ENCODE results near the gene RUNX2.

Gene RUNX2

GRCh38 chr6:45689926-45690615, 361.9 kb downstream of the RUNX2 start:
- in situ Hi-C loops (cut with HindIII; ENCODE audit: low sequenced_read_pairs): no loop called here

GRCh38 chr6:45690846-45691245, 362.7 kb downstream of the RUNX2 start:
- in situ Hi-C loops (cut with HindIII; ENCODE audit: low sequenced_read_pairs): no loop called here

- in situ Hi-C loops (cut with HindIII; ENCODE audit: low sequenced_read_pairs): no loop called here
Measured at GRCh38 chr6:45691426-45691825, 363.3 kb downstream of the RUNX2 start.

- in situ Hi-C loops (cut with HindIII; ENCODE audit: low sequenced_read_pairs): no loop called here
Measured at GRCh38 chr6:45692021-45692420, 363.9 kb downstream of the RUNX2 start.

- in situ Hi-C loops (cut with HindIII; ENCODE audit: low sequenced_read_pairs): no loop called here
Measured at GRCh38 chr6:45696738-45697137, 368.6 kb downstream of the RUNX2 start.

- in situ Hi-C loops (cut with HindIII; ENCODE audit: low sequenced_read_pairs): no loop called here
Measured at GRCh38 chr6:45697605-45698004, 369.5 kb downstream of the RUNX2 start.

GRCh38 chr6:45698046-45698445, 369.9 kb downstream of the RUNX2 start:
- in situ Hi-C loops (cut with HindIII; ENCODE audit: low sequenced_read_pairs): no loop called here

GRCh38 chr6:45699663-45700062, 371.5 kb downstream of the RUNX2 start:
- in situ Hi-C loops (cut with HindIII; ENCODE audit: low sequenced_read_pairs): loop anchor here (10.0 kb wide), 1 partner anchor 55 kb away; no protein-coding TSS in a partner anchor

GRCh38 chr6:45702849-45703739, 375.0 kb downstream of the RUNX2 start:
- in situ Hi-C loops (cut with HindIII; ENCODE audit: low sequenced_read_pairs): loop anchor here (10.0 kb wide), 1 partner anchor 58 kb away; no protein-coding TSS in a partner anchor

GRCh38 chr6:45704056-45704800, 376.1 kb downstream of the RUNX2 start:
- in situ Hi-C loops (cut with HindIII; ENCODE audit: low sequenced_read_pairs): loop anchor here (10.0 kb wide), 1 partner anchor 59 kb away; no protein-coding TSS in a partner anchor

- in situ Hi-C loops (cut with HindIII; ENCODE audit: low sequenced_read_pairs): loop anchor here (10.0 kb wide), 1 partner anchor 60 kb away; no protein-coding TSS in a partner anchor
Measured at GRCh38 chr6:45705137-45705855, 377.2 kb downstream of the RUNX2 start.

- in situ Hi-C loops (cut with HindIII; ENCODE audit: low sequenced_read_pairs): loop anchor here (10.0 kb wide), 1 partner anchor 62 kb away; no protein-coding TSS in a partner anchor
Measured at GRCh38 chr6:45706319-45706718, 378.2 kb downstream of the RUNX2 start.

- in situ Hi-C loops (cut with HindIII; ENCODE audit: low sequenced_read_pairs): loop anchor here (10.0 kb wide), 1 partner anchor 62 kb away; no protein-coding TSS in a partner anchor
Measured at GRCh38 chr6:45707176-45707575, 379.0 kb downstream of the RUNX2 start.

- in situ Hi-C loops (cut with HindIII; ENCODE audit: low sequenced_read_pairs): loop anchor here (10.0 kb wide), 1 partner anchor 65 kb away; no protein-coding TSS in a partner anchor
Measured at GRCh38 chr6:45709781-45710220, 381.7 kb downstream of the RUNX2 start.

- in situ Hi-C loops (cut with HindIII; ENCODE audit: low sequenced_read_pairs): no loop called here
Measured at GRCh38 chr6:45710304-45710821, 382.2 kb downstream of the RUNX2 start.

- in situ Hi-C loops (cut with HindIII; ENCODE audit: low sequenced_read_pairs): no loop called here
Measured at GRCh38 chr6:45712076-45712475, 383.9 kb downstream of the RUNX2 start.

- in situ Hi-C loops (cut with HindIII; ENCODE audit: low sequenced_read_pairs): no loop called here
Measured at GRCh38 chr6:45712786-45713185, 384.7 kb downstream of the RUNX2 start.
